Spleen (tissue), 11 donors: ENCODE results near the gene CPAMD8. TPM values are rescaled to one million over a fixed set of nuclear protein-coding genes. Genes with fewer than 3 reads are reported as not detected.

Experiments
- DNase-seq: peaks from one replicate; pipeline ENCODE4 v3.0.0-alpha.2; 2020
- H3K27ac ChIP-seq, 8 donors: fragments of 200-600 bp; sonication (generic) in 7 of 8; 1 replicate in 4 of 8; 2 replicates in 4 of 8; pipeline versions ENCODE4 v1.5.0 to v1.8.0; 2016 to 2021; ENCODE audit warnings: inconsistent platforms in 4 of 8, mild to moderate bottlenecking in 4 of 8, moderate library complexity in 1 of 8
- H3K27me3 ChIP-seq, 7 donors: fragments of 200-600 bp; sonication (generic) in 6 of 7; replicated peaks in 1 of 7; 1 replicate in 4 of 7; 2 replicates in 3 of 7; pipeline versions ENCODE4 v1.5.0 to v1.8.0; 2016 to 2021; ENCODE audit warnings: inconsistent platforms in 3 of 7, mild to moderate bottlenecking in 1 of 7
- H3K36me3 ChIP-seq, 6 donors: fragments of 200-600 bp; sonication (generic) in 5 of 6; 1 replicate in 4 of 6; 2 replicates in 2 of 6; pipeline versions ENCODE4 v1.5.0 to v1.8.0; 2016 to 2021; ENCODE audit warnings: inconsistent platforms in 2 of 6
- H3K4me1 ChIP-seq, 6 donors: fragments of 200-600 bp; sonication (generic) in 5 of 6; 1 replicate in 3 of 6; 2 replicates in 3 of 6; pipeline versions ENCODE4 v1.5.0 to v1.8.0; 2016 to 2021; ENCODE audit warnings: inconsistent platforms in 3 of 6
- H3K4me3 ChIP-seq, 8 donors: fragments of 200-600 bp; sonication (generic) in 7 of 8; 1 replicate in 4 of 8; 2 replicates in 4 of 8; pipeline versions ENCODE4 v1.5.0 to v1.8.0; 2016 to 2021; ENCODE audit warnings: inconsistent platforms in 4 of 8, mild to moderate bottlenecking in 4 of 8, moderate library complexity in 2 of 8
- H3K9me3 ChIP-seq, 8 donors: fragments of 200-600 bp; sonication (generic) in 7 of 8; 1 replicate in 4 of 8; 2 replicates in 4 of 8; pipeline versions ENCODE4 v1.5.0 to v1.8.0; 2016 to 2021; ENCODE audit warnings: inconsistent platforms in 4 of 8
- CTCF ChIP-seq, 11 experiments: fragments of 200-600 bp in 7 of 11; fragments of 450-650 bp in 4 of 11; sonication (generic) in 4 of 11; IDR thresholded peaks in 8 of 11; conservative IDR thresholded peaks in 3 of 11; 1 replicate in 7 of 11; 2 replicates in 4 of 11; pipeline versions ENCODE4 v1.4.0 to v1.8.0; 2016 to 2021; ENCODE audit warnings: antibody characterized with exemption in 11 of 11, inconsistent platforms in 4 of 11, mild to moderate bottlenecking in 1 of 11
- POLR2A ChIP-seq, 3 donors: fragments of 450-650 bp; IDR thresholded peaks; one replicate each; pipeline ENCODE4 v1.5.1; 2017; ENCODE audit warnings: antibody characterized with exemption in 3 of 3, mild to moderate bottlenecking in 1 of 3
- POLR2AphosphoS5 ChIP-seq, 3 donors: sonication (generic); formaldehyde crosslinking; IDR thresholded peaks; one replicate each; pipeline ENCODE4 v1.5.1; 2017; ENCODE audit warnings: antibody characterized with exemption in 3 of 3
- WGBS, 5 donors: extraction: QIAGEN DNeasy Blood & Tissue Kit in 3 of 5; methylation state at CpG; one replicate each; pipeline versions ENCODE4 v1.1.5 to v1.1.7; 2013 to 2018; 5-methylcytosine and 5-hydroxymethylcytosine counted together
- intact Hi-C: fragments of 100-400 bp; cut with DNase I; formaldehyde crosslinking; loops from one replicate; pipeline ENCODE4 v1.15.0; 2023; ENCODE audit warnings: low total_unique reads
- polyA plus RNA-seq, 3 donors: library from polyadenylated mRNA; stranded (reverse); fragments of 200-250 nt; gene quantifications; one replicate each; pipeline ENCODE4 v1.2.1, GENCODE V29; 2013
- total RNA-seq, 7 donors: library from RNA; depleted of rRNA in 3 of 7; stranded (reverse); fragments of >200 nt in 3 of 7; fragmentation: NEBNext Ultra II Directional in 4 of 7; extraction: Animal tissue kit (Norgen Biotek cat#: 25700) in 4 of 7; gene quantifications; one replicate each; pipeline versions ENCODE4 v1.1.0 to v1.2.1, GENCODE V29; 2016 to 2021
- donor health status: healthy with polysubstance abuse.
- donor health status: DM: no; HTN: no; CAD: no; lungs with moderate emphysema.
- donor health status: DM: no; HTN: no; CAD: no.
- donor health status: Bipolar disorder and iron deficiency.
- donor health status: healthy.
- donor health status: DM: no; HTN: no; CAD: no.
- donor health status: DM: yes; HTN: yes; CAD: no.

The CPAMD8 gene
- total and polyA plus RNA-seq, 10 donors = 2.1 to 18.7 (median 8.5) TPM

GRCh38 chr19:16955161-16955560 lies 71.4 kb downstream of the CPAMD8 start:
- 64 to 86% (median 76%) methylated on average over 4 of the region's 4 CpGs for WGBS, 5 donors
- no peak overlapping the region for H3K4me3 ChIP-seq
- H3K27ac ChIP-seq = peak overlapping the region in 3 of 8 donors; percentile 27 to 46 (median 37)
- TF ChIP-seq POLR2A (IDR thresholded peaks at IDR 0.05) (no peak), CTCF (IDR thresholded peaks at IDR 0.05 in 8 of 11, conservative IDR thresholded peaks at IDR 0.05 in 3 of 11) (no peak), POLR2AphosphoS5 (IDR thresholded peaks at IDR 0.05) (no peak)
- intact Hi-C loops = no loop called here
- no peaks in the 10 kb centered on the region for H3K36me3 ChIP-seq
- H3K9me3 ChIP-seq = peaks cover 0 to 12% (median 6%) of the 10 kb centered on the region in 8 donors
- DNase-seq = no peak
- peaks cover 0 to 23% (median 2%) of the 10 kb centered on the region in 6 donors for H3K4me1 ChIP-seq
- peaks cover 0 to 32% (median 0%) of the 10 kb centered on the region in 7 donors for H3K27me3 ChIP-seq

GRCh38 chr19:16952046-16952445 lies 74.6 kb downstream of the CPAMD8 start:
- Histone ChIP-seq H3K36me3 (no peaks in the 10 kb centered on the region), H3K27me3 (peaks cover 0 to 27% (median 0%) of the 10 kb centered on the region in 7 donors), H3K4me3 (no peak overlapping the region), H3K4me1 (peaks cover 0 to 13% (median 0%) of the 10 kb centered on the region in 6 donors), H3K9me3 (peaks cover 0 to 11% (median 6%) of the 10 kb centered on the region in 8 donors), H3K27ac (no peak overlapping the region)
- WGBS, 5 donors = 91 to 98% (median 95%) methylated on average over 7 to 9 of the region's 9 CpGs
- DNase-seq = no peak
- intact Hi-C loops = no loop called here
- TF ChIP-seq CTCF (IDR thresholded peaks at IDR 0.05 in 8 of 11, conservative IDR thresholded peaks at IDR 0.05 in 3 of 11) (no peak), POLR2A (IDR thresholded peaks at IDR 0.05) (no peak), POLR2AphosphoS5 (IDR thresholded peaks at IDR 0.05) (no peak)

- Histone ChIP-seq H3K27me3 (peaks cover 0 to 22% (median 0%) of the 10 kb centered on the region in 7 donors), H3K4me3 (no peak overlapping the region), H3K27ac (no peak overlapping the region), H3K9me3 (peaks cover 0 to 11% (median 6%) of the 10 kb centered on the region in 8 donors), H3K36me3 (no peaks in the 10 kb centered on the region), H3K4me1 (peaks cover 0 to 7% (median 0%) of the 10 kb centered on the region in 6 donors)
- intact Hi-C loops = no loop called here
- WGBS, 5 donors = 79 to 94% (median 90%) methylated on average over 6 of the region's 6 CpGs
- no peak for DNase-seq
- no peak for TF ChIP-seq CTCF (IDR thresholded peaks at IDR 0.05 in 8 of 11, conservative IDR thresholded peaks at IDR 0.05 in 3 of 11)
- no peak for TF ChIP-seq POLR2A (IDR thresholded peaks at IDR 0.05)
- no peak for TF ChIP-seq POLR2AphosphoS5 (IDR thresholded peaks at IDR 0.05)
Measured at GRCh38 chr19:16951529-16951928, 75.1 kb downstream of the CPAMD8 start.

GRCh38 chr19:16949496-16950023 lies 77.0 kb downstream of the CPAMD8 start:
- peaks cover 0 to 4% (median 0%) of the 10 kb centered on the region in 6 donors for H3K4me1 ChIP-seq
- H3K4me3 ChIP-seq = no peak overlapping the region
- peaks cover 0 to 11% (median 6%) of the 10 kb centered on the region in 8 donors for H3K9me3 ChIP-seq
- H3K27ac ChIP-seq = no peak overlapping the region
- no peak for DNase-seq
- TF ChIP-seq POLR2AphosphoS5 (IDR thresholded peaks at IDR 0.05) (no peak), CTCF (IDR thresholded peaks at IDR 0.05 in 8 of 11, conservative IDR thresholded peaks at IDR 0.05 in 3 of 11) (no peak), POLR2A (IDR thresholded peaks at IDR 0.05) (no peak)
- intact Hi-C loops = no loop called here
- 78 to 92% (median 83%) methylated on average over 8 of the region's 8 CpGs for WGBS, 5 donors
- no peaks in the 10 kb centered on the region for H3K36me3 ChIP-seq
- H3K27me3 ChIP-seq = peaks cover 0 to 11% (median 0%) of the 10 kb centered on the region in 7 donors
